GM19452 (cell line): ENCODE measurements around the gene FCHO2.

Experiments
- ATAC-seq: cut with Tn5 transposase; IDR thresholded peaks from one replicate; pipeline ENCODE4 v1.9.1; 2021; ENCODE audit not compliant: unreplicated experiment

Gene FCHO2

GRCh38 chr5:73106335-73106734 lies 150.5 kb downstream of the FCHO2 start:
- ATAC-seq, result no peak

- ATAC-seq, result no peak
Measured at GRCh38 chr5:73110190-73110589, 154.3 kb downstream of the FCHO2 start.

DNA sequence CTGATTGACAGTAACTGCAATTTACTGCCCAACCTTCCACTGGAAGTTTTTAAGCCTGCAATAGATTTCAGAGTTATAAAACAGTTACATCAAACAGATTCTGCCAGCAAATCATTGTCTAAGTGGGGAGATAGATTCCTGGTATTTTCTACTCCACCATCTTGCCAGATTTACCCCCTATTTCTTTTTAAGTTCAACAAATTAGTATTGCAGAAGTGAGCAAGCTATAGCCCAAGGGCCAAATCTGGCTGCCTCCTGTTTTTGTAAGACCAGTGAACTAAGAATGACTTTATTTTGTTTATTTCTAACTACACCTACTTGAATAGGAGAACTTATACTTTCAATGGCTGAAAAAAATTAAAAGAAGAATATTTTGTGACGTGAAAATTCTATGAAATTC lies 155.7 kb downstream of the FCHO2 start:
- no peak for ATAC-seq

- ATAC-seq, result no peak
Measured at GRCh38 chr5:73112359-73112758, 156.5 kb downstream of the FCHO2 start.

GRCh38 chr5:73114044-73114688 lies 158.3 kb downstream of the FCHO2 start:
- no peak for ATAC-seq

DNA sequence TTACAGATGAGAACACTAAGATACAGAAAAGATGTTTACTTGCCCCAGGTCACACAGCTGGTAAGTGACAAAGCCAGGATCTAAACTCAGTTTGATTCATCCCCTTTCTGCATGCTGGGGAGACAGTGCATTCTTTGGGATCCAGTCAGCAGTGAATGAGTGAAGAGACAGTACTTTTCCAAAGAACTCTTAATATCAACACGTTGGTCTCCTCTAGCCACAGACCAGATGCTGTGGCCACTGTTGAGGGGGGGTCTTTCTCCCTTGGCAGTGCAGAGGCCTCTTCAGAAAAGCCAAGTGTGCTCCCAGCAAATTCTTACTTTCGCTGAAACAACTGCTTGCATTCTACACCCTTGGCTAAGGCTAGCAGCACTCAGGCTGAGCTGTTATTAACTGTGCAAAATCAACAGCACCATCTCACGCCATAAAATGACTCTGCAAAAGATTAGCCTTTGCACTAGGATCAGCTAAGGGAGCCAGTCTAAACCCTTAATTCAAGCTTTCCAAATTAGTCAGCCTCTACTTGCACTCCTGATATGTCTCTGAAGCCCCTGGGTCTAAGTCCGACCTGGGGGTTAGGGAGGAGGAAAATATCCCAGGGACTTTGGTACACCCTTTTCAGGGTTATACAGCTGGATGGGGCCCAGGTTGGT lies 159.7 kb downstream of the FCHO2 start:
- ATAC-seq, result no peak

DNA sequence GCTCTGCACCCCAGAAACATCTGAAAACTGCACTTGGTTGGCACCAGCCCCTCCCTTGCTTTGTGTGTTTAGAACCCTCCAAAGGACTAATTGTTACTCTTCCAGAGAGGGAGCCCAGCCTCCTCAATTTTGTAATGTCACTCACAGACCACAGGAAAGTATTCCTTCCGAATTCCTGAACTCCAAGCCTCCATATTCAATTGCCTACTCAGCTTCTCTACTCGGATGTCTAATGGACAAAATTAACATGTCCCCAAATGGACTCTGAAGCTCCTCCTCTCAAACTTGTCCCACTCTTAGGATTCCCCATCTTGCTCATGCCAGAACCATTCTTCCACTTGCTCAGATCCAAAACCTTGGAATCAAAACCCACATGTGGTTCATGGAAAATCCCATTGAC lies 160.7 kb downstream of the FCHO2 start:
- ATAC-seq, result no peak

DNA sequence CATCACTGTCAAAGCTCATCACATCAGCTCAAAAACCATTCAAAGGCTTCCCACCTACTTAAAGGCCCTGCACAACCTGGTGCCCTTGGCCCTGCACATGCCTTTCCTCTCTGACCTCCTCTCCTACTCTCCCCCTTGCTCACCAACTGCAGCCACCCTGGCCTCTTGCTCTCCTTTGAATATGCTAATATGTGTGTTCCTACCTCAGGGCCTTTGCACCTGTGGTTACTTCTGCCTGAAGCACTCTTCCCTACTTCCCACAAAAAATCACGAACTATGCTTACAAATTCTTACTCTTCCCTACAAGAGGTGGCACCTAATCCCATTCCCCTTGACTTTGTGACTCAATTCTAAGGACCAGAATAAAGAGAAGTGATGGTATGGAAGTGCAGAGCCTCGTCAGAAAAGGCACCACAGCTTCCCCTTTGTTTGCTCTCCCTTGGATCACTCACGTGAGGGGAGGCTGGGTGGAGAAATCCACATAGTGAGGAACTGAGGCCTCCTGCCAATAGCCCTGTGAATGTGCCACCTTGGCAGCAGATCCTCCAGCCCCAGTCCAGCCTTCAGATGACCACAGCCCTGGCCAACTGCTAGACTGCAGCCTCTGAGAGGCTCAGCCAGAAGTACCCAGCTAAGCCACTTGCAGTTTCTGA lies 161.4 kb downstream of the FCHO2 start:
- ATAC-seq, result no peak

DNA sequence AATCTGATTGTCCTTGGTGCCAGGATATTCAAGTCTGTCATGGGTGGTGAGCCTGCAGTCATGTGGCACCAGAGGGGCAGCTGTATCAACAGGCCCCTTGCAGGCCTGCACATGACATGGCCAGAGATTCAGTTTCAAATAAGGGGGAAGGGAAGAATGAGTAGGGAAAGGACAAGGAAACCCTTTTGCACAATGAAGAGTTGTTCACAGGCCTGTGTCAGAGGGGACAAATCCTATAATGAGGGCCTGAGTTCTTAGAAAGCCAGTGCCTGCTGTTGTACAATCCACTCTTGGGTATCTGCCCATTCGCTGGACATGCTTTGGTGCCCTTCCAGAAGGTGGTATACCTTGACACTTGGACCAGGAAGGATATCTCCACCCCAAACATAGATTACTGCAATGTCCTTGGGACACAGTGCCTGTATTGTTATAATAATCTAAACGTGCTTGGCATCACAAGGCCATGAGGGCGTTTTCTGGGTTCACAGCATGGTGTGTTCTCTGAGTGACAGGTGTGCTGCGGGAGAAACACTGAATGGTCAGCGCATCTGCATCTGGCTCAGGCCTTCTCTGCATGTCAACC lies 162.6 kb downstream of the FCHO2 start:
- ATAC-seq, result no peak

DNA sequence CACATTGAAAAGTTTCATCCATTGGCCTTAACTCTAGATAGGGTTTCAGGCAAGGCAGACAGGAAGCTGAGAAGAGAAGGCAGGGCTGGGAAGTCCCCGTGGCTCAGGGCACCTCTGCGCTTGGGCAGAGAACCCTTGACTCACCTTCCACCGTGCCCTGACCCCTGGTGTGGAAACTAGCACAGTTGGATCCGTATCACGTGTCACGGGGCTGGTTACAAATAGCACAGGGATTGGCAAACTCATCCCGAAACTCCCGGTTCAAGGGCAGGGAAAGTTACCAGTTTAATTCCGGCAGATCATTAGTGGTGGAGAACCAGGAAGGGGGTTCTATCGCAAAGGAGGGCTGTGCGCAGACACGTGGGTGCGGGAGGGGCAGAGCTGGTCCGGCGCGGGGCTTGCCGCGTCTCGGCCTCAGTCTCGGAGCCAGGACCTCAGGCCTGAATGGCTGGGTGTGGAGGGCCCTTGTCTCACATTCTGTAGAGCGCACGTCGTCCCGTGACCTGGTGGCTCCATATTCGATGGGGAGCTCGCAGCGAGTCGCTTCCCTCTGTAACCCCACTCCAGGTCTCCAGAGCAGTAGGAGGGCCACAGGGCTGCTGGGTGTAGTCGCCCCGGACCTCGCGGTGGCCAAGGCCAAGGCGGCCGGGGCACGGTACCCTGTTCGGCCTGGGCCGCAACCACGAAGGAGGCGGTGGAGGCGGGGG lies 163.8 kb downstream of the FCHO2 start:
- ATAC-seq, result no peak

- no peak for ATAC-seq
Measured at GRCh38 chr5:73120222-73121118, 164.6 kb downstream of the FCHO2 start, which contains the start of gene TMEM171. TMEM171 (plus strand) TSS chr5:73120575; CDS start chr5:73123374, 2,799 bp downstream.

DNA sequence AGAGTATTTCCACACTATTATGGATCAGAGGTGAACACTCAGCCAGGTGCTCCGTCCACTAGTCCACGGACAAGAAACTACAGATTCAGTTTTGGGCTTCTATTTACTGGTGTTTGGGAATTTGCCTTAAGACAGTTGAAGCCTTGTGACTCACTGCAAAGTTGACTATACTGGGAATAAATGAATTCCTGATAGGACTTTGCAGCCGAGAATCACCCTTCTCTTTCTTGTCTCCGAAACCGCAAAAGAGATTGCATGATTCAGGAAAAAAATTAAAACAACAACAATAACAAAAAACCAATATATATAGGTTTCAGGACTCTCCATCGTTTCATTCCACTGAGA lies 165.2 kb downstream of the FCHO2 start:
- no peak for ATAC-seq

GRCh38 chr5:73122875-73123810 lies 167.3 kb downstream of the FCHO2 start:
- ATAC-seq, result no peak

DNA sequence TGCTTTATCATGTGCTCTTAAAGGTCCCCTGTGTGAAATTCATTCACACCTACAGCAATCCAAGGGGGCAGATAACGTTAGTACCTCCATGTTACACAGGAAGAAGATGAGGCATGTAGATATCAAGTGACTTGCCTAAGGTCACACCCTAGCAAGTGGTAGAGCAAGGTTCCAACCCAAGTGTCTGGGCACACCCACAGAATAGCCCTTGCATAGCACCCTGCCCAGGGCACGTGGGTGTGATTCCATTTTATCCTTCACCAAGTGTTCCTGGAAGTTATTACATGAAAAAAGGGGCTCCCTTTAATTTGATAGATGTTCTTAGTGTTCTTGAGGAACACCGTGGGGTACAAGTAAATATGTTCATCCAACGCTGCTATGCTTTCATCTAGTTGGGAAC lies 169.4 kb downstream of the FCHO2 start:
- ATAC-seq, result no peak

DNA sequence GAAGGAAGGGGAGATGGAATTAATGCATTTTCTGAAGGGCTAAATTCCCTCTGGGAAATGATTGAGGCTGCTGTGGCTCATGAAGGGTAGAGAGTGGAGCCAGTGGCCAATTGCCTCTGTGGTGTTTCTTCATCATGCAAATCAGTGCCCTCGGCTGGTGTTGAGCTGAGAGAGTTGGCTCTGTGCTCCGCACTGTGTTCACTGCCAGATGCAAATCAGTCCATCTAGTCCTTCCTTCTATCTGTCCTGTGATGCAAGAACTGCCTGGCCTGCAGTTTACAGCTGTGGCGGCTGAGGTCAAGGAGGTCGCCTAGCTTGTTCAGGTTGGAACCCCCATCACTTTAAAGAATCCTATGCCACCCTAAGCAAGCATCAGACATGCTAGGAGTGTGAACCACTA lies 170.5 kb downstream of the FCHO2 start:
- ATAC-seq, result no peak

GRCh38 chr5:73126957-73127356 lies 171.1 kb downstream of the FCHO2 start:
- no peak for ATAC-seq

GRCh38 chr5:73129143-73129542 lies 173.3 kb downstream of the FCHO2 start:
- no peak for ATAC-seq

- no peak for ATAC-seq
Measured at GRCh38 chr5:73130811-73131210, 175.0 kb downstream of the FCHO2 start.

DNA sequence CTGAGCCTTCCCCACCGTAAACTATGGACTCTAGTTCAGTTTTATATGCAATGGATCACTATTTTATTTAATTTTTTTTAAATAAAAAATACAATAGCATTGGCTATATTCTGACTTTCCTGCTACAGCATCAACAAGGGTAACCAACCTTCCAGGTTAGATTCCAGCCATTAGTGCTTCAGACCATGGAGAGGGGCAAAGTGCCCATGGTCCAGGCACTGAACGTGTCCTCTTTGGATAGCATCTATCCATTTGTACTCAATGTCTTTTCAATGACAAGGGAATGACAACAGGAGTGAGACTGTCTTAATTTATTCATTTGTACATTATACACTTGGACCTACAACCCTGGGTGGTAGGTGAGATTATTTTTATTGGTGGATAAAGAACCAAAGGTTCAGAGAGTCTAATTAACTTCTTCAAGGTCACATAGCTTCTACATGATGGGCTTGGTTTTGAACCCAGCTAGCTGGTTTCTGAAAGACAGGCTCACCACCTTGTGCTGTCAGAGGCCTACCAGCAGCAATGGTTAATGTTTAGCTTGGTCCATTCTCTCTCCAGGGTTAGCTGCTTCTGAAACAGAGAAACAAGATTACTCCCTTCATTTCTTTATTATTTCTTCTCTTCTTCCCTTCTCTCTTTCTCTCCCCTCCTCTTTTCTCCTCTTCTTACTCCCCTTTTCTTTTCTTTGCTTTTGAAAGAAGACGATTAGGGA lies 176.0 kb downstream of the FCHO2 start:
- no peak for ATAC-seq
